H9 (cell line): ENCODE measurements around the gene SLC36A3. TPM values are rescaled to one million over a fixed set of nuclear protein-coding genes. Genes with fewer than 3 reads are reported as not detected.
A peak's percentile ranks its signal among the peaks of the same experiment; 100 is the strongest.

Experiments used
- DNase-seq: peaks from one replicate; pipeline ENCODE4 v3.0.0-alpha.2; 2017
- H2AFZ ChIP-seq: one replicate; pipeline ENCODE4 v1.6.1; 2013; ENCODE audit warnings: mild to moderate bottlenecking, low read length, control low read depth, moderate library complexity
- H2AK5ac ChIP-seq: 2 replicates; pipeline ENCODE4 v1.6.1; 2013; ENCODE audit warnings: low read length, control low read depth, mixed read lengths; ENCODE audit not compliant: insufficient read length
- H2BK120ac ChIP-seq: one replicate; pipeline ENCODE4 v1.6.1; 2013; ENCODE audit warnings: low read depth, mild to moderate bottlenecking, low read length, control low read depth, inconsistent platforms; ENCODE audit not compliant: poor library complexity, severe bottlenecking
- H2BK12ac ChIP-seq: 2 replicates; pipeline ENCODE4 v1.6.1; 2013; ENCODE audit warnings: low read length, control low read depth, mixed read lengths, low read depth; ENCODE audit not compliant: insufficient read length
- H2BK15ac ChIP-seq: 2 replicates; pipeline ENCODE4 v1.6.1; 2013; ENCODE audit warnings: low read depth, low read length, control low read depth
- H2BK20ac ChIP-seq: one replicate; pipeline ENCODE4 v1.6.1; 2013; ENCODE audit warnings: low read depth, mild to moderate bottlenecking, low read length, control low read depth, inconsistent platforms; ENCODE audit not compliant: poor library complexity, severe bottlenecking
- H2BK5ac ChIP-seq: 2 replicates; pipeline ENCODE4 v1.6.1; 2013; ENCODE audit warnings: low read length, control low read depth, mixed read lengths; ENCODE audit not compliant: insufficient read length
- H3K14ac ChIP-seq: 2 replicates; pipeline ENCODE4 v1.6.1; 2013; ENCODE audit warnings: low read length, control low read depth; ENCODE audit not compliant: insufficient read depth
- H3K18ac ChIP-seq: 2 replicates; pipeline ENCODE4 v1.6.1; 2013; ENCODE audit warnings: low read depth, mild to moderate bottlenecking, mixed read lengths, low read length, control low read depth; ENCODE audit not compliant: insufficient read length
- H3K23ac ChIP-seq: 2 replicates; pipeline ENCODE4 v1.6.1; 2013; ENCODE audit warnings: low read length, control low read depth, mixed read lengths, low read depth; ENCODE audit not compliant: insufficient read length
- H3K23me2 ChIP-seq: 2 replicates; pipeline ENCODE4 v1.6.1; 2013; ENCODE audit warnings: low read depth, mild to moderate bottlenecking, mixed read lengths, low read length, control low read depth; ENCODE audit not compliant: insufficient read length, poor library complexity, severe bottlenecking
- H3K27ac ChIP-seq: 2 replicates; pipeline ENCODE4 v1.5.1; 2013; ENCODE audit warnings: low read length, control low read depth, mixed read lengths, low read depth; ENCODE audit not compliant: insufficient read length
- H3K27me3 ChIP-seq: 2 replicates; pipeline ENCODE4 v1.6.1; 2013; ENCODE audit warnings: low read length, control low read depth, inconsistent platforms; ENCODE audit not compliant: insufficient read depth
- H3K4ac ChIP-seq: 2 replicates; pipeline ENCODE4 v1.6.1; 2013; ENCODE audit warnings: low read depth, mild to moderate bottlenecking, control low read depth, inconsistent platforms, low read length, moderate library complexity
- H3K4me1 ChIP-seq: 2 replicates; pipeline ENCODE4 v1.6.1; 2013; ENCODE audit warnings: low read length, control low read depth, inconsistent platforms; ENCODE audit not compliant: insufficient read depth
- H3K4me2 ChIP-seq: 2 replicates; pipeline ENCODE4 v1.6.1; 2013; ENCODE audit warnings: low read length, control low read depth, mixed read lengths; ENCODE audit not compliant: insufficient read length, insufficient read depth
- H3K56ac ChIP-seq: 2 replicates; pipeline ENCODE4 v1.6.1; 2013; ENCODE audit warnings: low read depth, mild to moderate bottlenecking, mixed read lengths, low read length, control low read depth; ENCODE audit not compliant: insufficient read length
- H3K79me1 ChIP-seq: 2 replicates; pipeline ENCODE4 v1.6.1; 2013; ENCODE audit warnings: low read depth, mild to moderate bottlenecking, moderate library complexity, low read length, control low read depth, inconsistent platforms; ENCODE audit not compliant: insufficient read depth, poor library complexity, severe bottlenecking
- H3K79me2 ChIP-seq: 2 replicates; pipeline ENCODE4 v1.6.1; 2013; ENCODE audit warnings: low read length, control low read depth, inconsistent platforms; ENCODE audit not compliant: insufficient read depth
- H3K9ac ChIP-seq: 2 replicates; pipeline ENCODE4 v1.6.1; 2013; ENCODE audit warnings: low read length, control low read depth, mixed read lengths; ENCODE audit not compliant: insufficient read length; ENCODE audit errors: extremely low read depth
- H3K9me3 ChIP-seq: one replicate; pipeline ENCODE4 v1.6.1; 2013; ENCODE audit warnings: low read depth, low read length, inconsistent platforms; ENCODE audit not compliant: control insufficient read depth
- H3T11ph ChIP-seq: one replicate; pipeline ENCODE4 v1.6.1; 2013; ENCODE audit warnings: mild to moderate bottlenecking, low read length, control low read depth, inconsistent platforms
- H4K20me1 ChIP-seq: one replicate; pipeline ENCODE4 v1.6.1; 2013; ENCODE audit not compliant: control insufficient read depth, insufficient read length, insufficient read depth
- H4K5ac ChIP-seq: 2 replicates; pipeline ENCODE4 v1.6.1; 2013; ENCODE audit warnings: low read depth, mild to moderate bottlenecking, mixed read lengths, low read length, control low read depth; ENCODE audit not compliant: insufficient read length
- H4K8ac ChIP-seq: replicated peaks from 2 replicates; pipeline ENCODE4 v1.6.1; 2013; ENCODE audit warnings: low read length, control low read depth, mixed read lengths, low read depth; ENCODE audit not compliant: insufficient read length
- H4K91ac ChIP-seq: 2 replicates; pipeline ENCODE4 v1.6.1; 2013; ENCODE audit warnings: low read depth, mild to moderate bottlenecking, moderate library complexity, mixed read lengths, low read length, control low read depth; ENCODE audit not compliant: insufficient read length
- H3K27ac Mint-ChIP-seq, 3 experiments: 2 replicates in 2 of 3; 3 replicates in 1 of 3; pipeline ENCODE4 v1.8.0; 2020 to 2021; ENCODE audit warnings: mixed read lengths in 3 of 3, mild to moderate bottlenecking in 1 of 3, moderate library complexity in 1 of 3
- H3K27me3 Mint-ChIP-seq: 2 replicates; pipeline ENCODE4 v1.8.0; 2021; ENCODE audit warnings: low read depth, mild to moderate bottlenecking, moderate library complexity, mixed read lengths
- H3K36me3 Mint-ChIP-seq, 3 experiments: 2 replicates in 2 of 3; 3 replicates in 1 of 3; pipeline ENCODE4 v1.8.0; 2020 to 2021; ENCODE audit warnings: low read depth in 3 of 3, mixed read lengths in 3 of 3; ENCODE audit not compliant: insufficient read depth in 1 of 3
- H3K4me1 Mint-ChIP-seq, 2 experiments: 2 replicates each; pipeline ENCODE4 v1.8.0; 2020; ENCODE audit warnings: mixed read lengths in 2 of 2
- H3K4me3 Mint-ChIP-seq, 2 experiments: 2 replicates in 1 of 2; 3 replicates in 1 of 2; pipeline ENCODE4 v1.8.0; 2020 to 2021; ENCODE audit warnings: mild to moderate bottlenecking in 2 of 2, mixed read lengths in 2 of 2, moderate library complexity in 1 of 2
- H3K9me3 Mint-ChIP-seq, 2 experiments: 2 replicates in 1 of 2; 3 replicates in 1 of 2; pipeline ENCODE4 v1.8.0; 2020; ENCODE audit warnings: mild to moderate bottlenecking in 2 of 2, mixed read lengths in 2 of 2, moderate library complexity in 1 of 2
- WGBS: extraction: QIAGEN DNeasy Blood & Tissue Kit; methylation state at CpG from one replicate; pipeline ENCODE4 v1.1.7; 2013; ENCODE audit warnings: missing lambda C conversion rate, low lambda C conversion rate, mixed read lengths; ENCODE audit not compliant: insufficient read length; ENCODE audit errors: extremely low coverage; 5-methylcytosine and 5-hydroxymethylcytosine counted together
- total RNA-seq: library from RNA; stranded (reverse); gene quantifications from 2 replicates; pipeline ENCODE4 v1.2.1, GENCODE V29; 2021
- TF ChIP-seq, protein P1 (sequence below): fragments of 200-600 bp; sonication (generic); conservative IDR thresholded peaks from 3 replicates; pipeline ENCODE4 v1.8.0; 2021; ENCODE audit warnings: antibody characterized with exemption, mild to moderate bottlenecking

The SLC36A3 gene
- total RNA-seq, 1 experiment from 2014 or later = not detected

DNA sequence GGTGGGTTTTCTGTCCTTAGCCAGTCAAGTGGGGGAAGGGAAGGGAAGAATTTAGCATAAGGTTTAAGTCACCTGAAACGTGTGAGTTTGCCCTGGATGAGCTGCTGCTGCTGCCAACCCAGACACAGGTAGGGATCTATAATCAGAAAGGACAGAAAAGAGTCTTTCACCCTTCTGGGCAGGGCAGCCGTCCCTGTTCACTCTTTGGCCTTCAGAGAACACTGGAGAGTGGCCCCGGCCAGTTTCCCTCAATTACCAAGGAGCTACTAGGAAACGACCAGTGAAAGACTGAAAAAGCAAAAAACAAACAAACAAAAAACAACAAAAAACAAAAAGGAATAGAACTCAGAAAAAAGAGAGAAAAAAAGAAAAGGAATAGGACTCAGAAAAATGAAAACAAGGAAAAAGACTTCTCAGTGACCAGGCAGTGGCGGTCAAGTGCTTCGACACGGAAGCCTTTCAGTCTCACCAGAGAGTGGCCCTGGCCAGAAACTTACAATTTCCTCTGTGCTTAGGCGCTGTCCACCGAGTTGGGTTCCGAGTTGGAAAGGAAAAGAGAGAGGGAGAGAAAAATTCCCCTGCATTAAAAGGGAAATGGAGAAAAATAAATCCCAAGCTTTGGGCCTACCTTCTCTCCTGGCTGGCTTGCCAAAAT is 53.1 kb downstream of the SLC36A3 start:
- Histone ChIP-seq H3T11ph (no peak overlapping the region), H3K27me3 (no peaks in the 10 kb centered on the region; the same call in 1 of the 2 replicates), H4K91ac (no peak overlapping the region), H2BK12ac (no peak overlapping the region), H4K8ac (no peak overlapping the region), H3K9ac (no peak overlapping the region), H2BK120ac (no peak overlapping the region), H3K79me1 (no peaks in the 10 kb centered on the region), H3K14ac (no peak overlapping the region), H3K23ac (no peak overlapping the region), H3K4me1 (no peaks in the 10 kb centered on the region), H3K9me3 (no peaks in the 10 kb centered on the region), H3K23me2 (peaks cover 9% of the 10 kb centered on the region), H3K27ac (no peak overlapping the region), H2BK15ac (no peak overlapping the region), H2BK5ac (no peak overlapping the region), H3K18ac (no peak overlapping the region), H3K4me2 (no peak overlapping the region), H3K56ac (no peak overlapping the region), H2AK5ac (no peak overlapping the region), H3K79me2 (no peaks in the 10 kb centered on the region), H2AFZ (no peak overlapping the region), H2BK20ac (no peak overlapping the region), H4K20me1 (no peaks in the 10 kb centered on the region), H3K4ac (no peak overlapping the region), H4K5ac (no peak overlapping the region)
- no peaks in the 10 kb centered on the region for H3K27me3 Mint-ChIP-seq
- H3K4me1 Mint-ChIP-seq = peaks cover 26 to 30% of the 10 kb centered on the region in 2 experiments
- H3K27ac Mint-ChIP-seq = peak overlapping the region in 1 of 3 experiments; percentile 38; a peak in 1 of 7 replicates
- TF ChIP-seq, protein P1, sequence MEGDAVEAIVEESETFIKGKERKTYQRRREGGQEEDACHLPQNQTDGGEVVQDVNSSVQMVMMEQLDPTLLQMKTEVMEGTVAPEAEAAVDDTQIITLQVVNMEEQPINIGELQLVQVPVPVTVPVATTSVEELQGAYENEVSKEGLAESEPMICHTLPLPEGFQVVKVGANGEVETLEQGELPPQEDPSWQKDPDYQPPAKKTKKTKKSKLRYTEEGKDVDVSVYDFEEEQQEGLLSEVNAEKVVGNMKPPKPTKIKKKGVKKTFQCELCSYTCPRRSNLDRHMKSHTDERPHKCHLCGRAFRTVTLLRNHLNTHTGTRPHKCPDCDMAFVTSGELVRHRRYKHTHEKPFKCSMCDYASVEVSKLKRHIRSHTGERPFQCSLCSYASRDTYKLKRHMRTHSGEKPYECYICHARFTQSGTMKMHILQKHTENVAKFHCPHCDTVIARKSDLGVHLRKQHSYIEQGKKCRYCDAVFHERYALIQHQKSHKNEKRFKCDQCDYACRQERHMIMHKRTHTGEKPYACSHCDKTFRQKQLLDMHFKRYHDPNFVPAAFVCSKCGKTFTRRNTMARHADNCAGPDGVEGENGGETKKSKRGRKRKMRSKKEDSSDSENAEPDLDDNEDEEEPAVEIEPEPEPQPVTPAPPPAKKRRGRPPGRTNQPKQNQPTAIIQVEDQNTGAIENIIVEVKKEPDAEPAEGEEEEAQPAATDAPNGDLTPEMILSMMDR = no peak
- no CpG with 5 or more reads among the region's 10 CpGs for WGBS
- H3K36me3 Mint-ChIP-seq = no peaks in the 10 kb centered on the region; a peak in 1 of 7 replicates
- no peak overlapping the region; a peak in 1 of 5 replicates for H3K4me3 Mint-ChIP-seq
- DNase-seq = no peak
- no peaks in the 10 kb centered on the region for H3K9me3 Mint-ChIP-seq
